Large intestine (tissue), 3 donors: ENCODE results near the gene SYT8. TPM values are rescaled to one million over a fixed set of nuclear protein-coding genes. Genes with fewer than 3 reads are reported as not detected.

Source experiments
- DNase-seq, 2 donors: peaks; one replicate each; pipeline versions ENCODE4 v3.0.0 to v3.0.0-alpha.2; 2013
- H3K27ac ChIP-seq: one replicate; pipeline ENCODE4 v1.5.1; 2013; ENCODE audit warnings: low read length
- H3K27me3 ChIP-seq: 2 replicates; pipeline ENCODE4 v1.6.1; 2013; ENCODE audit warnings: low read length; ENCODE audit not compliant: control insufficient read depth, insufficient read depth
- H3K36me3 ChIP-seq: 2 replicates; pipeline ENCODE4 v1.6.1; 2013; ENCODE audit warnings: low read length; ENCODE audit not compliant: control insufficient read depth, insufficient read depth
- H3K4me1 ChIP-seq: one replicate; pipeline ENCODE4 v1.6.1; 2013; ENCODE audit warnings: low read length; ENCODE audit not compliant: control insufficient read depth, insufficient read depth
- H3K4me3 ChIP-seq: one replicate; pipeline ENCODE4 v1.5.1; 2013; ENCODE audit warnings: low read length
- H3K9me3 ChIP-seq: one replicate; pipeline ENCODE4 v1.6.1; 2013; ENCODE audit warnings: mild to moderate bottlenecking, low read depth, low read length, moderate library complexity; ENCODE audit not compliant: control insufficient read depth
- WGBS: methylation state at CpG from one replicate; pipeline ENCODE4 v1.1.5; 2013; ENCODE audit warnings: low lambda C conversion rate; ENCODE audit not compliant: insufficient coverage; 5-methylcytosine and 5-hydroxymethylcytosine counted together
- polyA plus RNA-seq: library from polyadenylated mRNA; unstranded; fragments of 120-200 nt; gene quantifications from one replicate; pipeline ENCODE4 v1.2.1, GENCODE V29; 2013

SYT8 gene
- polyA plus RNA-seq, 1 donor: 2.7 TPM

GRCh38 chr11:1832920-1833295 is 1.9 kb upstream of the SYT8 start:
- H3K36me3 ChIP-seq: no peaks in the 10 kb centered on the region
- H3K4me3 ChIP-seq: no peak overlapping the region
- no CpG with 5 or more reads among the region's 17 CpGs for WGBS
- DNase-seq: no peak
- H3K9me3 ChIP-seq: no peaks in the 10 kb centered on the region
- H3K4me1 ChIP-seq: peaks cover 70% of the 10 kb centered on the region
- no peaks in the 10 kb centered on the region for H3K27me3 ChIP-seq
- peak overlapping the region; percentile 88 for H3K27ac ChIP-seq

- Histone ChIP-seq H3K27ac (peak overlapping the region; percentile 88), H3K27me3 (no peaks in the 10 kb centered on the region), H3K4me1 (peaks cover 71% of the 10 kb centered on the region), H3K36me3 (no peaks in the 10 kb centered on the region), H3K4me3 (no peak overlapping the region), H3K9me3 (no peaks in the 10 kb centered on the region)
- peak; percentile 96 to 98 for DNase-seq
- WGBS: no CpG with 5 or more reads among the region's 14 CpGs
Observed at GRCh38 chr11:1834062-1834610, 654 bp upstream of the SYT8 start.

- Histone ChIP-seq H3K27me3 (no peaks in the 10 kb centered on the region), H3K4me1 (peaks cover 59% of the 10 kb centered on the region), H3K9me3 (no peaks in the 10 kb centered on the region), H3K4me3 (no peak overlapping the region), H3K36me3 (no peaks in the 10 kb centered on the region), H3K27ac (no peak overlapping the region)
- WGBS: no CpG with 5 or more reads among the region's 12 CpGs
- no peak for DNase-seq
Observed at GRCh38 chr11:1835671-1836010, 851 bp downstream of the SYT8 start.

GRCh38 chr11:1836011-1836945 is 1.5 kb downstream of the SYT8 start:
- WGBS: no CpG with 5 or more reads among the region's 43 CpGs
- no peak for DNase-seq
- H3K9me3 ChIP-seq: no peaks in the 10 kb centered on the region
- peaks cover 53% of the 10 kb centered on the region for H3K4me1 ChIP-seq
- H3K4me3 ChIP-seq: no peak overlapping the region
- H3K27me3 ChIP-seq: no peaks in the 10 kb centered on the region
- H3K27ac ChIP-seq: no peak overlapping the region
- H3K36me3 ChIP-seq: no peaks in the 10 kb centered on the region

GRCh38 chr11:1837171-1838076 is 2.6 kb downstream of the SYT8 start:
- H3K9me3 ChIP-seq: no peaks in the 10 kb centered on the region
- no peaks in the 10 kb centered on the region for H3K36me3 ChIP-seq
- H3K27ac ChIP-seq: no peak overlapping the region
- no peak overlapping the region for H3K4me3 ChIP-seq
- WGBS: no CpG with 5 or more reads among the region's 38 CpGs
- H3K4me1 ChIP-seq: peaks cover 42% of the 10 kb centered on the region
- H3K27me3 ChIP-seq: no peaks in the 10 kb centered on the region
- DNase-seq: peak; percentile 50 to 64

GRCh38 chr11:1838077-1838425 is 3.3 kb downstream of the SYT8 start:
- Histone ChIP-seq H3K27ac (no peak overlapping the region), H3K27me3 (no peaks in the 10 kb centered on the region), H3K4me1 (peaks cover 36% of the 10 kb centered on the region), H3K9me3 (no peaks in the 10 kb centered on the region), H3K36me3 (no peaks in the 10 kb centered on the region), H3K4me3 (no peak overlapping the region)
- no peak for DNase-seq
- WGBS: no CpG with 5 or more reads among the region's 17 CpGs

GRCh38 chr11:1838426-1839144 is 3.8 kb downstream of the SYT8 start, which contains the start of gene TNNI2:
TSS of gene TNNI2 (plus strand) at chr11:1838981. CDS start at chr11:1839697, 716 bp downstream.
- Histone ChIP-seq H3K36me3 (no peaks in the 10 kb centered on the region), H3K9me3 (no peaks in the 10 kb centered on the region), H3K4me1 (peaks cover 31% of the 10 kb centered on the region), H3K27me3 (no peaks in the 10 kb centered on the region), H3K27ac (no peak within 1 kb of the TSS), H3K4me3 (no peak within 1 kb of the TSS)
- no CpG with 5 or more reads among the region's 32 CpGs for WGBS
- DNase-seq: no peak

- no peaks in the 10 kb centered on the region for H3K27me3 ChIP-seq
- H3K4me1 ChIP-seq: peaks cover 26% of the 10 kb centered on the region
- H3K27ac ChIP-seq: no peak overlapping the region
- H3K9me3 ChIP-seq: no peaks in the 10 kb centered on the region
- whole genome bisulfite sequencing: no CpG with 5 or more reads among the region's 12 CpGs
- H3K4me3 ChIP-seq: no peak overlapping the region
- no peaks in the 10 kb centered on the region for H3K36me3 ChIP-seq
- no peak for DNase-seq
Observed at GRCh38 chr11:1839204-1839923, 4.6 kb downstream of the SYT8 start.

- H3K27ac ChIP-seq: no peak overlapping the region
- H3K36me3 ChIP-seq: no peaks in the 10 kb centered on the region
- H3K27me3 ChIP-seq: no peaks in the 10 kb centered on the region
- no peaks in the 10 kb centered on the region for H3K9me3 ChIP-seq
- no peak overlapping the region for H3K4me3 ChIP-seq
- no CpG with 5 or more reads among the region's 26 CpGs for WGBS
- peaks cover 25% of the 10 kb centered on the region for H3K4me1 ChIP-seq
- no peak for DNase-seq
Observed at GRCh38 chr11:1839924-1840779, 5.4 kb downstream of the SYT8 start.
